Ascending aorta (tissue), 2 donors: Measurements from ENCODE around the gene TTC13. TPM values are rescaled to one million over a fixed set of nuclear protein-coding genes. Genes with fewer than 3 reads are reported as not detected.

Experiments used
- DNase-seq, 2 donors: peaks; one replicate each; pipeline ENCODE4 v3.0.0-alpha.2; 2019; ENCODE audit warnings: low spot score in 2 of 2
- H3K27ac ChIP-seq, 2 donors: fragments of 200-600 bp; sonication (generic); one replicate each; pipeline ENCODE4 v1.5.1; 2016 to 2017; ENCODE audit warnings: mild to moderate bottlenecking in 1 of 2
- H3K27me3 ChIP-seq: fragments of 200-600 bp; sonication (generic); one replicate; pipeline ENCODE4 v1.5.1; 2017
- H3K36me3 ChIP-seq, 2 donors: fragments of 200-600 bp; sonication (generic); one replicate each; pipeline ENCODE4 v1.5.1; 2016
- H3K4me1 ChIP-seq, 2 donors: fragments of 200-600 bp; sonication (generic); one replicate each; pipeline ENCODE4 v1.5.1; 2016 to 2017; ENCODE audit warnings: mild to moderate bottlenecking in 1 of 2
- H3K4me3 ChIP-seq, 2 donors: fragments of 200-600 bp; sonication (generic); one replicate each; pipeline ENCODE4 v1.5.1; 2016 to 2017; ENCODE audit warnings: mild to moderate bottlenecking in 1 of 2
- H3K9me3 ChIP-seq, 2 donors: fragments of 200-600 bp; sonication (generic); one replicate each; pipeline ENCODE4 v1.5.1; 2016
- intact Hi-C: fragments of 100-400 bp; cut with DNase I; formaldehyde crosslinking; loops from one replicate; pipeline ENCODE4 v1.15.1; 2023
- total RNA-seq: library from RNA; depleted of rRNA; stranded (reverse); fragments of >200 nt; gene quantifications from one replicate; pipeline ENCODE4 v1.1.0, GENCODE V29; 2016
- TF ChIP-seq, protein P1 (sequence below), 3 experiments: fragments of 200-600 bp in 2 of 3; fragments of 450-650 bp in 1 of 3; sonication (generic) in 2 of 3; IDR thresholded peaks; one replicate each; pipeline ENCODE4 v1.5.1; 2016 to 2019; ENCODE audit warnings: antibody characterized with exemption in 3 of 3, mild to moderate bottlenecking in 1 of 3, moderate library complexity in 1 of 3

The TTC13 gene
- total RNA-seq, 1 donor from 2014 or later = 21.5 TPM

DNA sequence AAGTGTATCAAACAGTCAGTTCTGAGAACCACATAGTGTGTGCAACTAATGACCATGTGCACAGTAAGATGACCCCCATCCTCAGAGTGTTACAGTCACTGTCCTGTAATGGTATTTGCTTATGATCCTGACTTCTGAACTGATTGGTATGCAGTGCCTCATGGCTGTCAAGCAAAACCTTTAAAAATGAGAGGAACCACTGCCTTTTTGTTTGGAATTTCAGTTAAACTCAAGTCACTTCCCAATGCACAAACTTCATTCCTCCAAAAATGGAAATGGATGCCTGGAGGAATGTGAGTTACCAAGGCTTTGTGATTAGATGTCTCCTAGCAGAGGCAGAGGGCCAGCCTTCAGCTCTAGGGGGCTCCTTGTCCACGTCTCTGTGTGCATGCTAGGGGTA is 120.8 kb downstream of the TTC13 start:
- Histone ChIP-seq H3K4me3 (no peak overlapping the region), H3K27me3 (no peaks in the 10 kb centered on the region), H3K4me1 (peaks cover 14 to 79% of the 10 kb centered on the region in 2 donors), H3K27ac (peak overlapping the region; percentile 96 to 99), H3K36me3 (peaks cover 11 to 31% of the 10 kb centered on the region in 2 donors), H3K9me3 (no peaks in the 10 kb centered on the region)
- intact Hi-C loops = no loop called here
- no peak for DNase-seq
- TF ChIP-seq, protein P1, sequence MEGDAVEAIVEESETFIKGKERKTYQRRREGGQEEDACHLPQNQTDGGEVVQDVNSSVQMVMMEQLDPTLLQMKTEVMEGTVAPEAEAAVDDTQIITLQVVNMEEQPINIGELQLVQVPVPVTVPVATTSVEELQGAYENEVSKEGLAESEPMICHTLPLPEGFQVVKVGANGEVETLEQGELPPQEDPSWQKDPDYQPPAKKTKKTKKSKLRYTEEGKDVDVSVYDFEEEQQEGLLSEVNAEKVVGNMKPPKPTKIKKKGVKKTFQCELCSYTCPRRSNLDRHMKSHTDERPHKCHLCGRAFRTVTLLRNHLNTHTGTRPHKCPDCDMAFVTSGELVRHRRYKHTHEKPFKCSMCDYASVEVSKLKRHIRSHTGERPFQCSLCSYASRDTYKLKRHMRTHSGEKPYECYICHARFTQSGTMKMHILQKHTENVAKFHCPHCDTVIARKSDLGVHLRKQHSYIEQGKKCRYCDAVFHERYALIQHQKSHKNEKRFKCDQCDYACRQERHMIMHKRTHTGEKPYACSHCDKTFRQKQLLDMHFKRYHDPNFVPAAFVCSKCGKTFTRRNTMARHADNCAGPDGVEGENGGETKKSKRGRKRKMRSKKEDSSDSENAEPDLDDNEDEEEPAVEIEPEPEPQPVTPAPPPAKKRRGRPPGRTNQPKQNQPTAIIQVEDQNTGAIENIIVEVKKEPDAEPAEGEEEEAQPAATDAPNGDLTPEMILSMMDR (IDR thresholded peaks at IDR 0.05) = no peak

DNA sequence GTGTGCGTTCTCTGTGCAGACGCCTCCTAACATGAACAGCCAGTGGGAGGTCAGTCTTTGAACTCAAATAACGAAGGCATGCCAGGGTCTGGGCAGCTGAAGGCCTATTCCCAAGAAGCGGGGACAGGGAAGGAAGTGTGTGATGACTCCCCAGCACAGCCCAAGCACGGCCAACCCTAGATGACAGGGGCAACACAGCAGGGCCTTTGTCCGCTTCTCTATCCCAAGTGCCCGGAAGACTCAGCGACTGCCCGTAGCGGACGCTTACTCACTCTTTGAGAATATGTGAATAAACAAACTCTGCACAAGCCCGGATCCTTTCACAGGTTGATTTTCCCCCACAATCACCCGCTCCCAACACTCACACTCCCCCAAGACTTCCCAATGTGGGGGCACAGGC is 121.6 kb downstream of the TTC13 start:
- DNase-seq = peak in 1 of 2 donors; percentile 81
- Histone ChIP-seq H3K27ac (peak overlapping the region; percentile 96 to 99), H3K36me3 (peaks cover 13 to 35% of the 10 kb centered on the region in 2 donors), H3K9me3 (no peaks in the 10 kb centered on the region), H3K27me3 (no peaks in the 10 kb centered on the region), H3K4me1 (peaks cover 14 to 74% of the 10 kb centered on the region in 2 donors), H3K4me3 (peak overlapping the region; percentile 14 to 18)
- intact Hi-C loops = no loop called here
- TF ChIP-seq, protein P1 (IDR thresholded peaks at IDR 0.05) = no peak

Other genes with a start within 250 kb of the TTC13 start
- gene CAPN9, start 231.5 kb downstream of the TTC13 start, total RNA-seq = not detected
- gene C1orf198, start 110.3 kb downstream of the TTC13 start, total RNA-seq = 225 TPM
- 9.7 TPM for gene ARV1, start 233 bp upstream of the TTC13 start, total RNA-seq
- 47.5 TPM for gene FAM89A, start 61.4 kb upstream of the TTC13 start, total RNA-seq
- not detected for gene TRIM67, start 183.2 kb upstream of the TTC13 start, total RNA-seq